Measurements from ENCODE around the gene WNT7A.

The WNT7A gene

GRCh38 chr3:13884851-13885703, 5.2 kb upstream of the WNT7A start:
- DNase-seq (ENCODE audit: low spot score): no peak

GRCh38 chr3:13883681-13884080, 3.8 kb upstream of the WNT7A start:
- no peak for DNase-seq (ENCODE audit: low spot score)

GRCh38 chr3:13882876-13883275, 3.0 kb upstream of the WNT7A start:
- no peak for DNase-seq (ENCODE audit: low spot score)

- no peak for DNase-seq (ENCODE audit: low spot score)
These were observed 1.9 kb upstream of the WNT7A start for GRCh38 chr3:13881536-13882410.

- no peak for DNase-seq (ENCODE audit: low spot score)
These were observed 913 bp upstream of the WNT7A start for GRCh38 chr3:13880811-13881156.

- no peak for DNase-seq (ENCODE audit: low spot score)
These were observed 547 bp downstream of the WNT7A start for GRCh38 chr3:13879102-13879945.

- no peak for DNase-seq (ENCODE audit: low spot score)
These were observed 1.4 kb downstream of the WNT7A start for GRCh38 chr3:13878281-13879101.

- DNase-seq (ENCODE audit: low spot score): no peak
These were observed 2.0 kb downstream of the WNT7A start for GRCh38 chr3:13877911-13878280.

GRCh38 chr3:13876451-13877100, 3.3 kb downstream of the WNT7A start:
- DNase-seq (ENCODE audit: low spot score): no peak

- DNase-seq (ENCODE audit: low spot score): no peak
These were observed 5.0 kb downstream of the WNT7A start for GRCh38 chr3:13874891-13875290.

- DNase-seq (ENCODE audit: low spot score): no peak
These were observed 6.1 kb downstream of the WNT7A start for GRCh38 chr3:13873818-13874217.

GRCh38 chr3:13872451-13872850, 7.4 kb downstream of the WNT7A start:
- DNase-seq (ENCODE audit: low spot score): no peak

GRCh38 chr3:13871791-13872190, 8.1 kb downstream of the WNT7A start:
- no peak for DNase-seq (ENCODE audit: low spot score)

GRCh38 chr3:13870902-13871301, 9.0 kb downstream of the WNT7A start:
- no peak for DNase-seq (ENCODE audit: low spot score)

GRCh38 chr3:13869761-13870343, 10.0 kb downstream of the WNT7A start:
- DNase-seq (ENCODE audit: low spot score): no peak

GRCh38 chr3:13868844-13869724, 10.8 kb downstream of the WNT7A start:
- DNase-seq (ENCODE audit: low spot score): no peak

GRCh38 chr3:13867732-13868131, 12.1 kb downstream of the WNT7A start:
- DNase-seq (ENCODE audit: low spot score): no peak

- DNase-seq (ENCODE audit: low spot score): no peak
These were observed 13.6 kb downstream of the WNT7A start for GRCh38 chr3:13866041-13866965.

All from hepatic stellate cell (primary cell).